HCT116 (cell line): ENCODE results near the gene SEPTIN2. TPM values are rescaled to one million over a fixed set of nuclear protein-coding genes. Genes with fewer than 3 reads are reported as not detected.

Experiments used
- ATAC-seq: fragments of 200-7000 bp; cut with Tn5 transposase; 2 replicates; pipeline ENCODE4 v1.9.1; 2020; ENCODE audit warnings: mild to moderate bottlenecking, moderate library complexity
- BruUV-seq: library from RNA; stranded (reverse); fragments of 400-500 nt; replicated peaks from 2 replicates; lab custom pipeline; 2021; lab: Mats Ljungman, UMichigan
- CTCF ChIA-PET: fragments of 300-600 bp; sonication (Branson Sonifier 250); formaldehyde crosslinking; loops from one replicate; lab custom pipeline; 2021; ENCODE audit warnings: antibody characterized with exemption; lab: Charles Lee
- POLR2A ChIA-PET: fragments of 300-600, 350-600 bp; sonication (Branson Sonifier 250); formaldehyde crosslinking; loops from one replicate; lab custom pipeline; 2021; ENCODE audit warnings: antibody characterized with exemption; lab: Charles Lee
- RAD21 ChIA-PET, 2 experiments: fragments of 300-600 bp; sonication (Branson Sonifier 250); formaldehyde crosslinking; loops; one replicate each; lab custom pipeline; 2023; ENCODE audit warnings: low total read pairs in 2 of 2; ENCODE audit not compliant: uncharacterized antibody in 2 of 2, unreplicated experiment in 2 of 2, low non-redundant PET in 1 of 2; lab: Charles Lee
- DNase-seq: peaks from one replicate; pipeline ENCODE4 v3.0.0-alpha.2; 2010; ENCODE audit warnings: low read depth, low spot score
- H2AFZ ChIP-seq: fragments of 200-600 bp; shearing (Covaris generic), sonication (generic); 2 replicates; pipeline ENCODE4 v1.6.1; 2017; ENCODE audit warnings: low read depth, mixed run types, mixed read lengths, antibody characterized with exemption, low read length; ENCODE audit not compliant: poor library complexity, severe bottlenecking
- H3K27ac ChIP-seq: 2 replicates; pipeline ENCODE4 v1.5.1; 2012; ENCODE audit warnings: low read depth, low read length
- H3K27me3 ChIP-seq: fragments of 200-600 bp; sonication (generic); 2 replicates; pipeline ENCODE4 v1.6.1; 2016; ENCODE audit warnings: mixed run types, low read length, mixed read lengths; ENCODE audit not compliant: insufficient read depth
- H3K36me3 ChIP-seq, 2 experiments: fragments of 200-500 bp in 1 of 2; fragments of 200-600 bp in 1 of 2; sonication (Bioruptor generic) in 1 of 2; sonication (generic) in 1 of 2; 2 replicates each; pipeline versions ENCODE4 v1.5.1 to v1.6.1; 2014 to 2016; ENCODE audit warnings: low read length in 2 of 2, inconsistent platforms in 1 of 2, mixed read lengths in 1 of 2, mixed run types in 1 of 2; ENCODE audit not compliant: insufficient read depth in 2 of 2, control insufficient read depth in 1 of 2
- H3K4me1 ChIP-seq, 2 experiments: fragments of 200-600 bp in 1 of 2; sonication (generic) in 1 of 2; 2 replicates each; pipeline versions ENCODE4 v1.5.1 to v1.6.1; 2012 to 2017; ENCODE audit warnings: low read length in 2 of 2, inconsistent platforms in 1 of 2, mild to moderate bottlenecking in 1 of 2, mixed read lengths in 1 of 2, mixed run types in 1 of 2, moderate library complexity in 1 of 2; ENCODE audit not compliant: insufficient read depth in 2 of 2, control insufficient read depth in 1 of 2
- H3K4me2 ChIP-seq: fragments of 200-600 bp; sonication (generic); 2 replicates; pipeline ENCODE4 v1.6.1; 2017; ENCODE audit warnings: mixed run types, low read length, mixed read lengths
- H3K4me3 ChIP-seq, 2 experiments: fragments of 200-600 bp in 1 of 2; sonication (generic) in 1 of 2; replicated peaks in 1 of 2; 2 replicates each; pipeline ENCODE4 v1.5.1; 2011 to 2016; ENCODE audit warnings: low read length in 2 of 2, control low read depth in 1 of 2, low read depth in 1 of 2, mild to moderate bottlenecking in 1 of 2, mixed read lengths in 1 of 2, mixed run types in 1 of 2
- H3K79me2 ChIP-seq: fragments of 200-600 bp; sonication (generic); 2 replicates; pipeline ENCODE4 v1.6.1; 2017; ENCODE audit warnings: mild to moderate bottlenecking, mixed run types, low read length, moderate library complexity, mixed read lengths; ENCODE audit not compliant: insufficient read depth
- H3K9ac ChIP-seq: fragments of 200-600 bp; sonication (generic); 2 replicates; pipeline ENCODE4 v1.6.1; 2016; ENCODE audit warnings: low read length, mixed read lengths
- H3K9me2 ChIP-seq: fragments of 200-600 bp; sonication (generic), shearing (Covaris generic); 2 replicates; pipeline ENCODE4 v1.6.1; 2017; ENCODE audit warnings: mixed run types, mild to moderate bottlenecking, moderate library complexity; ENCODE audit not compliant: insufficient read depth
- H3K9me3 ChIP-seq, 2 experiments: fragments of 200-500 bp in 1 of 2; fragments of 200-600 bp in 1 of 2; sonication (Bioruptor generic) in 1 of 2; sonication (generic) in 1 of 2; 2 replicates each; pipeline ENCODE4 v1.6.1; 2014 to 2017; ENCODE audit warnings: low read length in 2 of 2, mixed read lengths in 2 of 2, inconsistent platforms in 1 of 2, low read depth in 1 of 2, mild to moderate bottlenecking in 1 of 2, mixed run types in 1 of 2, moderate library complexity in 1 of 2; ENCODE audit not compliant: control insufficient read depth in 1 of 2, insufficient read depth in 1 of 2
- H4K20me1 ChIP-seq: fragments of 200-600 bp; sonication (generic), shearing (Covaris generic); 2 replicates; pipeline ENCODE4 v1.6.1; 2017; ENCODE audit warnings: mixed run types, mild to moderate bottlenecking, moderate library complexity; ENCODE audit not compliant: insufficient read depth
- CBX3 ChIP-seq: IDR thresholded peaks from 2 replicates; pipeline ENCODE4 v1.6.1; 2012; ENCODE audit warnings: low read depth
- JUND ChIP-seq: IDR thresholded peaks from 2 replicates; pipeline ENCODE4 v1.6.1; 2012
- RAD21 ChIP-seq: IDR thresholded peaks from 2 replicates; pipeline ENCODE4 v1.6.1; 2012; ENCODE audit warnings: low read depth, mild to moderate bottlenecking
- SP1 ChIP-seq: IDR thresholded peaks from 2 replicates; pipeline ENCODE4 v1.6.1; 2012; ENCODE audit warnings: low read depth
- ZFX ChIP-seq: fragments of 450-650 bp; IDR thresholded peaks from 2 replicates; pipeline ENCODE4 v1.6.1; 2017
- intact Hi-C: fragments of 100-400 bp; cut with micrococcal nuclease; formaldehyde crosslinking; loops from 2 replicates; pipeline ENCODE4 v1.10.0; 2022
- total RNA-seq: library from RNA; stranded (reverse); gene quantifications from one replicate; pipeline ENCODE4 v1.2.1, GENCODE V29; 2021; ENCODE audit not compliant: unreplicated experiment

The SEPTIN2 gene
- total RNA-seq, 1 experiment from 2014 or later: 317 TPM

DNA sequence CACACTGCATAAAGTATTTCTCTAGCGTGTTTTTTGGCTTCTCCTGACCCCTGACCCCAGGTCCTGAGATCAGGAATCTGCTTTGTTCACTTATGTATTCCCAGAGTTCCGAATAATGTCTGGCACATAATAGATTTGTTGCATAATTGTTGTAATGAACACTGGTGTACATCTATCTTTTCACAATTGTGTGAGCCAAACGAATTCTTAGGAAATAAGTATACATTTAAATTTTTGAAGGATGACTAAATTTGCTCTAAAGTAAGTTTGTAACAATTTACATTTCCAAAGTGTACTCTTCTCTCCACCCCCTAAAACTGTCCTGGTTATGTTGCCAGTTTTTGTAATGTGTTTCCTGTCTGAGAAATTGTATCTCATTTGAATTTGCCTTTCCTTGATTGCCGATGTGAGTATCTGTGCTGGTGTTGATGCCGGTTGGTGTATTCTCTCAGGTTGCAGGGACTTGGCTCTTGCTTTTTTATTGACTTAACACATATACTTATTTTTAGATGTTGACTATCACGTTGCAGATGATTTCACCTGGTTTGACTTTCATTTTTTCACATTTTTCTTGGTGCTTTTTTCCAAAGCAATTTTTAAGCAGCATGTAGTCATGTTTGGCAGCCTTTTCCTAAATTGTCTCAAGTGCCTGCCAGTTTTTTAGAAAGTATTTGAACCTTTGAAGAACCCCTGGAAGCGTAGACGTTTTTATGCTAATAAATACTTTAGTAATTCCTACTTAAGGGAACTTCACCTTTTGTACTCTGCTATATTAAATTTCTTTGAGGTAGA, 24.3 kb downstream of the SEPTIN2 start:
- Histone ChIP-seq H3K4me3 (no peak overlapping the region), H4K20me1 (peaks cover 14% of the 10 kb centered on the region; the same call in 1 of the 2 replicates), H2AFZ (no peak overlapping the region), H3K9me2 (no peaks in the 10 kb centered on the region), H3K4me1 (no peaks in the 10 kb centered on the region), H3K27me3 (no peaks in the 10 kb centered on the region), H3K9ac (no peak overlapping the region), H3K4me2 (no peak overlapping the region), H3K9me3 (no peaks in the 10 kb centered on the region), H3K36me3 (peaks cover 66 to 70% of the 10 kb centered on the region in 2 experiments), H3K27ac (no peak overlapping the region), H3K79me2 (peaks cover 65% of the 10 kb centered on the region)
- POLR2A ChIA-PET: no interaction called here
- no peak for TF ChIP-seq CBX3
- ATAC-seq: no peak
- RAD21 ChIA-PET: no interaction called here
- intact Hi-C loops: no loop called here
- CTCF ChIA-PET: no interaction called here
- no TSS peak for BruUV-seq
- no peak for DNase-seq

DNA sequence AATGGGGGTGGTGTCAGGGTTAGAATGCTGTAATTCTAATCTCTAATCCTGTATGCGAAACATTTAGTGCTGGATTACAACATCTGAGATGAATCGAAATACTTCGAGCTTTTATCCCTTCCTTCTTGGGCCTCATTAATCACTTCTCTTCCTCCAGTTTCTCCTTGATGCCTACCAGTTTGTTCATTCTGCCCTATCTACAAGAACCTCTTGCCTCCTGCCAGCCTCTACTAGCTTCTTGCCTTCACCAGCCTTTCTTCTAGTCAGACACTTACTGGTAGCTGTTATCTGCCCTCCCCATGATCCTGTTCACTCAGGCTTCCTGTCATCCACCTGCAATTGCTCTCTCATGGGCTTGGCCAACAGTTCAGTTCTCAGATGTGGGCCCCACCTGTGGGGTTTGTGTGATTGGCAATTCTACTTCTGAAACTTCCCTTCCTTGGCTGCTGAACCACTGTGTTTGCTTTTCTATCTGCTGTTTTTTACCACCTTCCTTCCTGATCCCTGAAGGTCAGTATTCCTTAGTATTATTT, 25.0 kb downstream of the SEPTIN2 start:
- CTCF ChIA-PET: no interaction called here
- RAD21 ChIA-PET: no interaction called here
- H3K9me3 ChIP-seq: no peaks in the 10 kb centered on the region

More for the DNA sequence above, 25.0 kb downstream of the SEPTIN2 start:
- TF ChIP-seq CBX3: no peak
- TF ChIP-seq RAD21: no peak
- no peak for TF ChIP-seq ZFX
- TF ChIP-seq JUND: no peak
- TF ChIP-seq SP1: no peak
- peaks cover 14% of the 10 kb centered on the region; the same call in 1 of the 2 replicates for H4K20me1 ChIP-seq
- no peak overlapping the region for H2AFZ ChIP-seq
- H3K4me1 ChIP-seq: no peaks in the 10 kb centered on the region
- H3K9ac ChIP-seq: no peak overlapping the region
- H3K27me3 ChIP-seq: no peaks in the 10 kb centered on the region
- POLR2A ChIA-PET: no interaction called here
- no peak overlapping the region for H3K4me3 ChIP-seq
- no peak for DNase-seq
- no TSS peak for BruUV-seq
- H3K36me3 ChIP-seq: peaks cover 70% of the 10 kb centered on the region in 2 experiments
- H3K9me2 ChIP-seq: no peaks in the 10 kb centered on the region
- H3K79me2 ChIP-seq: peaks cover 61% of the 10 kb centered on the region
- H3K4me2 ChIP-seq: no peak overlapping the region
- intact Hi-C loops: no loop called here
- H3K27ac ChIP-seq: no peak overlapping the region
- ATAC-seq: no peak
